ENCODE results near the gene OXSM. TPM values are rescaled to one million over a fixed set of nuclear protein-coding genes. Genes with fewer than 3 reads are reported as not detected.

Gene OXSM
- total and polyA plus RNA-seq, 8 donors: 8.6 to 22.9 (median 18.4) TPM

DNA sequence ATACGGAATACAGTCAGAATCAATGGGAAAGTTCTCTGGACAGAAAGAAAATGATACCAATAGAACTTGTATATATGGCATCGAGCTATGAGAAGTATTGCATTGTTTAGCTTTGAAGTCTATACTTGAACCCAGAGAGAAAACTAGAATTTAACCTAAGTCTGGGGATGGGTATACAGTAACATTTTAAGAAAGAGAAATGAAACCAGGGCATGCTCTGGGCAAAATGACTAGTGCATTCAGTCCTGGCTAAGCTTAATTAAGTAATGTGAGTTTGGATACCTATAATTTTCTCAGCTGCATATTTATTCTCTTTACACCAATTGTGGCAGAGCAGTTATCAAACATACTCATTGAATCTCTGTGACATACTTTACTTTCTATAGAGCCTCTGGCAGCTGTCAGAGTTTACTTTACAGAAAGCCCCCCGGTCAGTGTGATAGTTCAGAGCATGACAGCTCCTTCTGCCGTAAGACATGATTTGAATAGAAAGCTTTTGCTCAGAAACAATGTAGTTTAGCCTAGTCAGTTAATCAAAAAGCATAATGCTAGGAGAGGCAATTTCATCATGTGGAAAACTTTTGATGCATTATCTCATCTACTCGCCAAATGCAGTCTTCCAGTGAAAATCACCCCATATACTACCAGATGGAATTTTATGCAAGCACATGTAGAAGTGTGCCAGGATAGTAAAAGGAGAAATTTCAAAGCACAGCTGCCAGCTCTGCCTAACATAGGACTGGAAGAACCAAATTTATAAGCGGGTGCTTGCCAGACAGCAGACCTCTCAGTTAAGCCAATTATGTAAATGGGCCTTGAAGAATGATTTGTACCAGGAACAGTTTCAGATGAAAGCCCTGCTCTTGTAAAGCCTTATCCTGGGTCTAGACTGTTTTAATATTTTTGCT, 40.7 kb downstream of the OXSM start:
- intact Hi-C loops (cut with DNase I): no loop called here
- Histone ChIP-seq H3K4me1 (no peaks in the 10 kb centered on the region), H3K36me3 (no peaks in the 10 kb centered on the region), H3K27ac (no peak overlapping the region), H3K4me3 (no peak overlapping the region), H3K27me3 (no peaks in the 10 kb centered on the region), H3K9me3 (no peaks in the 10 kb centered on the region)
- DNase-seq (no peak), ATAC-seq (no peak)
- no peak for TF ChIP-seq CTCF (IDR thresholded peaks at IDR 0.05)

DNA sequence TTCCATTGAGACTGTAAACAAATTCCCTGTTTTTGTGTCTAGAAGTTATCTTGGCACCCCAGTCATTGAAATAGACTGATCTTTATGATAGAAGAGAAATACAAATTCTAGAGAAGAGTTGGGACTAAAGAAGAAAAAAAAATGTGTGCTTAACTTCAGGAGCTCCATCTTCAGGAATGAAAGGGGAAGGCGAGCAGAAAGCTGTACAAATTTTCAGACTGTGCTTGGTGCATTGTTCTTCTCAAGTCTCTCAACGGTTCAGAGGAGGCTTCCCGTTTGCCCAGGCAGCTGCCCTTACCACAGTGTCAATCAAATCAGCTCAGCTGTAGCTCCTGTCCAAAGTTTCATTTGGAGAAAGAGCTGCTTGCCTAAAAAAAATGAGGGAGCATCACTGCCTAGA, 41.7 kb downstream of the OXSM start:
- no peak for DNase-seq
- Histone ChIP-seq H3K36me3 (no peaks in the 10 kb centered on the region), H3K27ac (no peak overlapping the region), H3K4me3 (no peak overlapping the region), H3K4me1 (no peaks in the 10 kb centered on the region), H3K9me3 (no peaks in the 10 kb centered on the region), H3K27me3 (no peaks in the 10 kb centered on the region)
- no peak for TF ChIP-seq CTCF (IDR thresholded peaks at IDR 0.05)
- no peak for ATAC-seq
- intact Hi-C loops (cut with DNase I): no loop called here

DNA sequence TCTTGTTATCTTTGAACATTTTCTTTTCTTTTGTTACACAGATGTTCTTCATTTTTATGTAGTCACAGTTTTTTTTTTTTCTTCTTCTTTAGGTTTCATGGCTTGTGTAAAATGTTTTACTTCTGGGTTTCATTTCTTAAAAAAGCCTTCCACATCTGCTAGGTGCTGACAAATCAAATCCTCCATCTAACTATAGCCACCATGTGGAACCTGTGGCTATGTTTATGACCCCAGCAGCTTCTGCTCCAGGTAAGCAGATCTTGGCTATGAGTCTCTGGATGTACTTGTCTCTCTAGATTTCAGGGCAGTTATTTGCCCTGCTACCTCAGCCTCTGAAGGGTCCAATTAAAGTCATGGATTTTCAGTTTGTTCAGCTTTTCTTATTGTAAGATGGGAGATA, 44.5 kb downstream of the OXSM start:
- TF ChIP-seq CTCF (IDR thresholded peaks at IDR 0.05): no peak
- no peak for DNase-seq
- Histone ChIP-seq H3K36me3 (no peaks in the 10 kb centered on the region), H3K27ac (no peak overlapping the region), H3K27me3 (no peaks in the 10 kb centered on the region), H3K9me3 (peaks cover 0 to 6% of the 10 kb centered on the region in 2 donors), H3K4me3 (no peak overlapping the region), H3K4me1 (no peaks in the 10 kb centered on the region)
- no peak for ATAC-seq
- intact Hi-C loops (cut with DNase I): no loop called here

DNA sequence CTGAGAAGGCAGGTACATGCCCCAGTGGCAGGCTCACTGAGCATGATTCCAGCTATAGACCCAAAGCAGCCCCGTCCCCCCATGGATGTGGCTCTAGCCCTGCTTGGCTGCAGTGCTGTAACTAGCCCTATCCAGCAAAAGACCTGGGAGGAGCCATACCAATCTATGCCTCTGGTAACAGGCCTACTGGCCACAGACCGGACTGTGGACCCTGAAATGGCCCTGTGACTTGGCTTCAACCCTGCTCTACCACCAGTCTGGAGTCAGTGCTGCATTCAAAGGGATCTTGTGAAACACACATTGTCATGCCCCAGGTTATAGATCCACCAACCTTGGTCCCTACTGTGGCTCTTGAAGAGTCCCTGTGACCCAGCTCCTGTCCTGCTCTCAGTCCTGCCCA, 46.7 kb downstream of the OXSM start:
- TF ChIP-seq CTCF (IDR thresholded peaks at IDR 0.05): no peak
- peaks cover 0 to 6% of the 10 kb centered on the region in 2 donors for H3K9me3 ChIP-seq
- H3K27ac ChIP-seq: no peak overlapping the region
- intact Hi-C loops (cut with DNase I): no loop called here
- no peaks in the 10 kb centered on the region for H3K27me3 ChIP-seq
- H3K4me3 ChIP-seq: no peak overlapping the region
- no peak for DNase-seq
- no peaks in the 10 kb centered on the region for H3K36me3 ChIP-seq
- H3K4me1 ChIP-seq: no peaks in the 10 kb centered on the region
- ATAC-seq: no peak

DNA sequence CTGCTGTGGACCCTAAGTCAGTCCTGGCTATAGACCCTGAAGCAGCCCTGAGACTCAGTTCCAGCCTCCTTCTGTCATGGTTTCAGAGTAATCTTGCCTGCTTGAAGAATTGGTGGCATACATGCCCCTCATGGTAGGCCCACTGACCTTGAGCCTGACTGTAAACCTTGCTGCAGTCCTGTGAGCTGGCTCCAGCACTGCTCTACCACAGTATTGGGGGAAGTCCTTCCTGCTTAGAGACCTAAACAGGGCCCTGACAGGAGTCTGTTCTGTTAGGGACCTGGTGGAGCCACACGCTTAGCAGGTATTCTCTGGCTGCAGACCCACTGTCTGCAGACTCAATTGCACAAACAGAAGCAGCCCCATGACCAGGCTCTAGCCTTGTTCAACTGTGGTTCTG, 47.1 kb downstream of the OXSM start:
- DNase-seq: no peak
- H3K27ac ChIP-seq: no peak overlapping the region
- peaks cover 0 to 6% of the 10 kb centered on the region in 2 donors for H3K9me3 ChIP-seq
- H3K4me3 ChIP-seq: no peak overlapping the region
- no peaks in the 10 kb centered on the region for H3K4me1 ChIP-seq
- H3K27me3 ChIP-seq: no peaks in the 10 kb centered on the region
- intact Hi-C loops (cut with DNase I): no loop called here
- TF ChIP-seq CTCF (IDR thresholded peaks at IDR 0.05): no peak
- no peak for ATAC-seq
- H3K36me3 ChIP-seq: no peaks in the 10 kb centered on the region
